Right cardiac atrium (tissue), 5 donors: ENCODE measurements around the gene NEK9. TPM values are rescaled to one million over a fixed set of nuclear protein-coding genes. Genes with fewer than 3 reads are reported as not detected.
A peak's percentile ranks its signal among the peaks of the same experiment; 100 is the strongest.

ENCODE experiments used
- ATAC-seq, 2 donors: fragments of 200-7000 bp; cut with Tn5 transposase; one replicate each; pipeline versions ENCODE4 v1.8.0 to v1.9.1; 2020; ENCODE audit warnings: moderate library complexity in 2 of 2, mild to moderate bottlenecking in 1 of 2
- DNase-seq, 3 donors: peaks; one replicate each; pipeline ENCODE4 v3.0.0-alpha.2; 2020
- H3K27ac ChIP-seq: one replicate; pipeline ENCODE4 v1.5.1; 2013; ENCODE audit warnings: mild to moderate bottlenecking, low read length, control low read depth, moderate library complexity
- H3K27me3 ChIP-seq: one replicate; pipeline ENCODE4 v1.6.1; 2013; ENCODE audit not compliant: control insufficient read depth, insufficient read depth
- H3K4me1 ChIP-seq: one replicate; pipeline ENCODE4 v1.6.1; 2013; ENCODE audit warnings: low read length; ENCODE audit not compliant: control insufficient read depth, insufficient read depth
- H3K4me3 ChIP-seq: one replicate; pipeline ENCODE4 v1.5.1; 2013; ENCODE audit warnings: low read length, control low read depth
- H3K9me3 ChIP-seq: one replicate; pipeline ENCODE4 v1.6.1; 2013; ENCODE audit warnings: low read length; ENCODE audit not compliant: control insufficient read depth
- WGBS: extraction: QIAGEN DNeasy Blood & Tissue Kit; methylation state at CpG from one replicate; pipeline ENCODE4 v1.1.7; 2013; 5-methylcytosine and 5-hydroxymethylcytosine counted together
- intact Hi-C, 4 donors: fragments of 100-400 bp; cut with DNase I; formaldehyde crosslinking; loops; one replicate each; pipeline versions ENCODE4 v1.11.0 to v1.14.0; 2022 to 2023
- long read RNA-seq, 4 donors: library from polyadenylated mRNA; unstranded; transcript quantifications; one replicate each; pipeline ENCODE4 v2.0.0, GENCODE V29; 2020 to 2021
- polyA plus RNA-seq: library from polyadenylated mRNA; stranded (reverse); fragments of 200-250 nt; gene quantifications from one replicate; pipeline ENCODE4 v1.2.3, GENCODE V29; 2013
- total RNA-seq, 4 donors: library from RNA; stranded (reverse); fragmentation: NEBNext Ultra II Directional; extraction: Animal tissue kit (Norgen Biotek cat#: 25700); gene quantifications; one replicate each; pipeline ENCODE4 v1.2.1, GENCODE V29; 2021
- donor health status: healthy with polysubstance abuse.
- donor health status: DM: no; HTN: yes; CAD: no.
- donor health status: DM: no; HTN: no; CAD: no.
- donor health status: DM: no; HTN: yes; CAD: no; lungs with severe emphysema.
- donor health status: DM: yes; HTN: yes; CAD: no.

Gene NEK9
- total RNA-seq, result 100 to 1,000 TPM; 112 to 129 (median 123) TPM
- 48.5 TPM for polyA plus RNA-seq
- long read RNA-seq, donor 1, full-length matches to known transcripts, result 21 of 52 reads
- long read RNA-seq, donor 1, partial matches to known transcripts, result 11 of 52 reads
- long read RNA-seq, donor 1, other reads (novel, unspliced or antisense), result 20 of 52 reads
- long read RNA-seq, donor 2, full-length matches to known transcripts, result 19 of 34 reads
- long read RNA-seq, donor 2, partial matches to known transcripts, result 3 of 34 reads
- long read RNA-seq, donor 2, other reads (novel, unspliced or antisense), result 12 of 34 reads
- long read RNA-seq, donor 3, full-length matches to known transcripts, result 72 of 167 reads
- long read RNA-seq, donor 3, partial matches to known transcripts, result 40 of 167 reads
- long read RNA-seq, donor 3, other reads (novel, unspliced or antisense), result 55 of 167 reads
- long read RNA-seq, donor 4, full-length matches to known transcripts, result 22 of 47 reads
- long read RNA-seq, donor 4, partial matches to known transcripts, result 6 of 47 reads
- long read RNA-seq, donor 4, other reads (novel, unspliced or antisense), result 19 of 47 reads

GRCh38 chr14:75126679-75127473 lies at the start of gene NEK9:
TSS of gene NEK9 (minus strand) at chr14:75127048. CDS start at chr14:75126921, 127 bp downstream.
- Histone ChIP-seq H3K4me1 (peaks cover 2% of the 10 kb centered on the region), H3K27ac (peak within 1 kb of the TSS; percentile 89), H3K4me3 (peak within 1 kb of the TSS; percentile 59), H3K27me3 (no peaks in the 10 kb centered on the region), H3K9me3 (no peaks in the 10 kb centered on the region)
- intact Hi-C loops, result loop anchor here in 1 of 4 donors (10.0 kb wide), 1 partner anchor 358 kb away; no protein-coding TSS in a partner anchor
- ATAC-seq, result peak; percentile 93 to 95
- under 1% methylated on average over 76 of the region's 76 CpGs for WGBS
- peak; percentile 92 to 96 (median 96) for DNase-seq

GRCh38 chr14:75176142-75176820 lies 49.4 kb upstream of the NEK9 start, which contains the start of gene TMED10:
TSS of gene TMED10 (minus strand) at chr14:75176612. CDS start at chr14:75176579, 33 bp downstream.
- H3K27ac ChIP-seq, result peak within 1 kb of the TSS; percentile 92
- H3K4me1 ChIP-seq, result no peaks in the 10 kb centered on the region
- no peaks in the 10 kb centered on the region for H3K9me3 ChIP-seq
- H3K4me3 ChIP-seq, result peak within 1 kb of the TSS; percentile 82
- WGBS, result under 1% methylated on average over 49 of the region's 49 CpGs
- intact Hi-C loops, result no loop called here
- no peaks in the 10 kb centered on the region for H3K27me3 ChIP-seq
- peak; percentile 90 to 95 (median 94) for DNase-seq
- peak; percentile 96 for ATAC-seq

GRCh38 chr14:75175677-75176141 lies 48.9 kb upstream of the NEK9 start:
- Histone ChIP-seq H3K4me1 (no peaks in the 10 kb centered on the region), H3K9me3 (no peaks in the 10 kb centered on the region), H3K27me3 (no peaks in the 10 kb centered on the region), H3K27ac (peak overlapping the region; percentile 92), H3K4me3 (peak overlapping the region; percentile 82)
- ATAC-seq, result no peak
- intact Hi-C loops, result no loop called here
- WGBS, result 7% methylated on average over 10 of the region's 10 CpGs
- no peak for DNase-seq

- no peak for DNase-seq
- no peak for ATAC-seq
- no peaks in the 10 kb centered on the region for H3K9me3 ChIP-seq
- intact Hi-C loops, result no loop called here
- H3K27ac ChIP-seq, result no peak overlapping the region
- no peaks in the 10 kb centered on the region for H3K27me3 ChIP-seq
- H3K4me3 ChIP-seq, result no peak overlapping the region
- H3K4me1 ChIP-seq, result no peaks in the 10 kb centered on the region
- whole genome bisulfite sequencing, result 54% methylated on average over 2 of the region's 2 CpGs
Observed at GRCh38 chr14:75174066-75174465, 47.2 kb upstream of the NEK9 start.

GRCh38 chr14:75170772-75171171 lies 43.9 kb upstream of the NEK9 start:
- no peaks in the 10 kb centered on the region for H3K27me3 ChIP-seq
- H3K4me3 ChIP-seq, result no peak overlapping the region
- no peaks in the 10 kb centered on the region for H3K9me3 ChIP-seq
- intact Hi-C loops, result no loop called here
- peaks cover 2% of the 10 kb centered on the region for H3K4me1 ChIP-seq
- 53% methylated on average over 4 of the region's 4 CpGs for WGBS
- no peak overlapping the region for H3K27ac ChIP-seq
- ATAC-seq (no peak), DNase-seq (no peak)

GRCh38 chr14:75168586-75169335 lies 41.9 kb upstream of the NEK9 start:
- 88% methylated on average over 3 of the region's 3 CpGs for WGBS

GRCh38 chr14:75167325-75167724 lies 40.5 kb upstream of the NEK9 start:
- Histone ChIP-seq H3K9me3 (no peaks in the 10 kb centered on the region), H3K27ac (no peak overlapping the region), H3K4me3 (no peak overlapping the region), H3K27me3 (no peaks in the 10 kb centered on the region), H3K4me1 (peaks cover 2% of the 10 kb centered on the region)
- intact Hi-C loops, result no loop called here
- no peak for DNase-seq
- 85% methylated on average over 2 of the region's 2 CpGs for WGBS
- no peak for ATAC-seq

More at GRCh38 chr14:75168586-75169335, 41.9 kb upstream of the NEK9 start:
- DNase-seq (no peak), ATAC-seq (no peak)
- peaks cover 2% of the 10 kb centered on the region for H3K4me1 ChIP-seq
- no peak overlapping the region for H3K4me3 ChIP-seq
- H3K27me3 ChIP-seq, result no peaks in the 10 kb centered on the region
- no peaks in the 10 kb centered on the region for H3K9me3 ChIP-seq
- no peak overlapping the region for H3K27ac ChIP-seq
- intact Hi-C loops, result no loop called here

GRCh38 chr14:75165586-75166391 lies 38.9 kb upstream of the NEK9 start:
- Histone ChIP-seq H3K27me3 (no peaks in the 10 kb centered on the region), H3K4me3 (no peak overlapping the region), H3K27ac (no peak overlapping the region), H3K9me3 (no peaks in the 10 kb centered on the region), H3K4me1 (peaks cover 2% of the 10 kb centered on the region)
- DNase-seq (peak in 1 of 3 donors; percentile 62), ATAC-seq (peak; percentile 61 to 69)
- intact Hi-C loops, result no loop called here
- 41% methylated on average over 8 of the region's 8 CpGs for WGBS

- Histone ChIP-seq H3K27ac (no peak overlapping the region), H3K4me3 (no peak overlapping the region), H3K27me3 (no peaks in the 10 kb centered on the region), H3K4me1 (peaks cover 2% of the 10 kb centered on the region), H3K9me3 (no peaks in the 10 kb centered on the region)
- 97% methylated on average over 1 of the region's 1 CpG for WGBS
- DNase-seq, result no peak
- ATAC-seq, result no peak
- intact Hi-C loops, result no loop called here
Observed at GRCh38 chr14:75164809-75165208, 38.0 kb upstream of the NEK9 start.
